ENCODE measurements around the gene SPATA13.
"Not testable (repeated sequence)": the region's sequence is repeated elsewhere in the genome, so short reads cannot be mapped to it uniquely, and the experiment has no call there.

Gene SPATA13

DNA sequence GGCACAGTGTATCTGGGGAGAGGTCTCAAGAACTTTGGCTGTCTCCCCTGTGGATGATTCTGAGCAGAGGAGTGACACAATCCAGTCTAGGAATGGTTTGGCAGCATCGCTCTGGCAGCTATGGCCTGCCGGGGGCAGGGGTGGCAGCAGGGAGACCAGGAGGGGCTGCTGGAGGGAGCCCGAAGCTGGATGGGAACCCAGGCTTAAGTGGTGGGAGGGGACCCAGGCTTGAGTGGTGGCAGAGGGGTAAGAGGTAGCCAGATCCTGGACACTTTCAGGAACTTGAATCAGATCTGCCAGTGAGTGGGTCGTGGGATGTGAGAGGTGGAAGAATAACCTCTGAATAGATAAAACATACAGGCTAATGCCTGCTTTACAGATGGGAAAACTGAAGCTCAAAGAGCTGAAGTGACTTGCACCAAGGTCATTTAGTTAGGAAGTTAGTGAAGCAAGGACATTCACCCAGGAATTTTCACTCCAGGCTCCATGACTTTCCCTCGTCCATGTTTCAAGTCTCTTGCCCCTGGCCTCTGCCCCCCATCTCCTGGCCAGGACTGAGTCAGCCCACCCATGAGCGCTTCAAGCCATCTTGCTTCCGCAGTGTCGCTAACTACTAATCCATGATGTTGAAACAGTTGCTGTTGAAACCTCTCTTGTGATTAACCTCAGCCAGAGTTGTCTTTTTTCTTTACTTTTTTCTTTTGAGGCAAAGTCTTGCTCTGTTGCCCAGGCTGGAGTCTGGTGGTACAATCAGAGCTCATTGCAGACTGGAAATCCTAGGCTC, 119.0 kb downstream of the SPATA13 start:
- DNase-seq (ENCODE audit: low read depth), result no peak

DNA sequence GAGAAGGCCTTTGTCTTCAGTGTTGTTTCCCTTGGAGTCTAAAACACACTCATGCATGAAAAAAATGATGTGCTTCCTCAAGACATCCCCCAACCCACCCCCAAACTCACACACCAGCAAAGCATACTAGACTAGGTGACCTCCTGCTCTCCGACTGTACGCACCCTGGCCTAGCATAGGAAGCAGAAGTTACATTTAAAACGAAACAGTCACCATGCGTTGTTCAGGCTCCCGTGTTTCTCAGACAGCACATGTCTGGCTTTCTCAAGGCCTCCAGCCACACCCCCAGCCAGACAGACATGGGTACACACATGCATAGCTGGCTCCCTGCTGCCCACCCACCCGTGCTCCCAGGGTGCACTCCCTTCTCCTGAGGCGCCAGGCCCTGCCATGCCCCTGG, 120.2 kb downstream of the SPATA13 start:
- no peak for DNase-seq (ENCODE audit: low read depth)

DNA sequence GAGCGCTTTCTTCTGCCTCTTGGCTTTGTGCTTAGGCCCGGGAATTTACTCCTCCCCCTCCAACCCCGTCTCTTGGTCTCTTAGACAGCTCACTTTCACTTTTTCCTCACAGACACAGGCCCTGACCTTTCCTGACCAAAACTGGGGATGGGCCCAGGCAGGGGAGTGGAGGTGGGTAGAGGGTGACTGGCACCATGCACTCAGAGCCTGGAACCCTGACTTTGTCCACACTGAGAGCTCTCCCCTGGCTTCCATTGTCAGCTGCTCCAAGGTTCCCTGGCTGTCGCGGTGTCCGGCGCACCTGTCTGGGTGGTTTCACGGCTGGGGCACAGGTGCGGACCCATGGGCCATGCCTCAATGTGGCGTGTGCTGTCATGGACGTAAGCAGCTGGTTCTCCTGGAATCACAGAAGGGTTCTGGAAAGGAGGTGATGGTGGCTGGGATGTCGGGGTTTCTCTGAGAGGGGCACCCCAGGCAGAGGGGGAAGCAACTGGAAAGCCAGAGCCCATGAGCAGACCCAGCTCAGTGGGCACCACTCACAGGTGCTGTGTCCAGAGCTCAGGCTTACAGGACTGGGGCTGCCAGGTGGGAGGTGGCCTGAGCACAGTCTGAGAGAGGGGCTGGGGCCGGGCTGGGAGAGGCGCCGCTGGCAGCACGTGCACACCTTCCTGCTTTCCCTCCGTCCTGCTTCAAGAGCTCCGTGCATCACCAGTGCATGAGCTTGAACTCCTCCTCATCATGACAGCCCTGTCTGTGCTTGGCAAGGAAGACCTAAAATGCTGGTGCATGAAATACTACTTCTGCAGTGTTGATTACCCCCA, 120.9 kb downstream of the SPATA13 start:
- DNase-seq (ENCODE audit: low read depth), result no peak

DNA sequence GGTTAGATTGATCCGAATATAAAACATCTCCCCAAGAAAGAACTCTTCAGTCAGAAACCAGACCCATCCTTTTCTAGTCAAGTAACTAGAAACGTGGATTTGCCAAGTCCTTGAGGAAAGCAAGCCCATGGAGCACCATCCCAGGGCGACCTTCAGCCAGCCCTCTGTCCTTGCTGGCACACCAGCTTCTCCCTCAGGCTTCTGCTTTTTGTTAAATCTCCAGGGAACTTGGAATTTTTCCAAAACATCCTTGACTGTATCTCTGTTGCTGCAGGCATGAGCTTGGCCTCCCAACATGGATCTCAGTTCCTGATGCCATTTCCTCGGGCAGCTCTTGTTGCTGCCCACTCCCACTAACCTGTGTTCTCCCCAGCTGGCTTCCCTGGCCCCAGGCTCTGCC, 121.7 kb downstream of the SPATA13 start:
- no peak for DNase-seq (ENCODE audit: low read depth)

DNA sequence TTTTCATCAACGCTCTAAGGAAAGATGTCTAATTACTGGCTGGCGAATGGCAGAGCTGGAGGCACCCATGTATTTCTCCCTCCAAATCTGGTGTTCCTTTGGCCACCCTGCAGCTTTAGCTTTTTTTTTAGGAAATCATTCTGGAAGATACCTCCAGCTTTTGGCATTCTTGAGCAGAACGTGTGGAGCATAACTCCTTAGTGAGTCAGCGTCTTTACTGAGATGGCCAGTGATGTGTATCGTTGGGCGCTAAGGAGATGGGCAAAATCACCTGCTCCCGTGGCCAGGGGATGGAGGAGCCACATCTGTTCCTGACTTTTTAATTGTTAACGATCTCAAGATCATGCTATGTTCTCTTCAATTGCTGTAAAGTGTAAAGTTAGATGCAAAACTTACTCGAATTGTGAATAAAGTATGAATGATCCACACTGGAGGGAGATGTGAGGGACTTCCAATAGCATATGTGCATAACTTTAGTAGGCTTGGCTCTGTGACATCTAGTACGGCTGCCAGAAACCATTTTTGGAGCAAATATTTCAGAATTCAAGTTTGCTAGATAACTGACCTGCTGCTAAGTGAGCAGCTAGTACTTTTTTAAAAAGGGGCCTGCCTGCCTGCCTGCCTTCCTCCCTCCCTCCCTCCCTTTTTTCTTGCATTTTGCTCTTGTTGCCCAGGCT, 124.5 kb downstream of the SPATA13 start:
- DNase-seq (ENCODE audit: low read depth), result no peak

DNA sequence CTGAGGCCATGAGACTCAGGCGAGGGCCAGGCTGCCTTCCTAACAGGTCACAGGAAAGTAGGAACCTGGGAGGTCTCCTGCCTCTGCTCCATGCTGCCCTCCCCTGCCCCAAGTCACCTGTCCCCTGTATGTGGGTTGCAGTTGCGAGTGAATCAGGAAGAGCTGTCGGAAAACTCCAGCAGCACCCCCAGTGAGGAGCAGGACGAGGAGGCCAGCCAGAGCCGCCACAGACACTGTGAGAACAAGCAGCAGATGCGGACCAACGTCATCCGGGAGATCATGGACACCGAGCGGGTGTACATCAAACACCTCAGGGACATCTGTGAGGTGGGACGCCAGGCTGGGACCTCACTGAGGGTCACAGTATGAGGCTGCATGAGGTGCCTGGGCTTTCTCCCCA, 126.1 kb downstream of the SPATA13 start:
- DNase-seq (ENCODE audit: low read depth), result no peak

DNA sequence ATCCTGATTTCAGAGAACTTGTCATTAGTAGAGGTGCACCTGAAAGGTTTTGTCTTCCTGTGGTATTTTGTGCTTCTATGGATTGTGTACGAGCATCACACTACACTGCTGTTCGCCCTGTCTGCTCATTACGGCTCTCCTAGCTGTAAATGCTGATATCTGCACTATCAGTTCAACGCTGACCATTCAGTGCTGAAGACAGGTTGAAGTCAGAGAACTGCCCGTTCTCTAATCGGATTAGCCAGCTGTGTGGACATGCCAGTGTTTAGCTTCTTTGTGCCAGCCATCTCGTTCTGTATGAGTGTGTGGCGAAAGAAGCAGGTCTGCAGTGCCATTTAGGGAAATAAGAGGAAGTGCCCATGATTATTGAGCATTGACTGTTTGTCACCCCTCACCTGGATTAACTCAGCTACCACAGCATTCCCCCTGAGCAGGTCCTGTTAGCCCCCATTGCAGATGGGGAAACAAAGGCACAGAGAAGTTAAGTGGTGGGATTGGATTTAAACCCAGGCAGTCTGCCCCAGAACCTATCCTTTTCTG, 127.3 kb downstream of the SPATA13 start:
- DNase-seq (ENCODE audit: low read depth), result no peak

DNA sequence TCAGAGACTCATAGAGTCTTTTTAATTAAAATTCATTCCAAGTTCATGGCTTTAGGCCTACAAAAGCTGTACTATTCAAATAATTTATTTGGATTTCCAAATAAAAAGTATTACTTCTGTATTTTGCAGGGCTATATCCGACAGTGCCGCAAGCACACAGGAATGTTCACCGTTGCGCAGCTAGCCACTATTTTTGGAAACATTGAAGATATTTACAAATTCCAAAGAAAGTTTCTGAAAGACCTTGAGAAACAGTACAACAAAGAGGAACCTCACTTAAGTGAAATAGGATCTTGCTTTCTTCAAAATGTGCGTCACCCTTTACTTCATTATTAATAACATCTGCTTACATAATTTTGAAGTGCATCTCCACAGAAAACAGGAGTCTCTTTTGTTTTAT, 128.3 kb downstream of the SPATA13 start:
- DNase-seq (ENCODE audit: low read depth), result no peak

DNA sequence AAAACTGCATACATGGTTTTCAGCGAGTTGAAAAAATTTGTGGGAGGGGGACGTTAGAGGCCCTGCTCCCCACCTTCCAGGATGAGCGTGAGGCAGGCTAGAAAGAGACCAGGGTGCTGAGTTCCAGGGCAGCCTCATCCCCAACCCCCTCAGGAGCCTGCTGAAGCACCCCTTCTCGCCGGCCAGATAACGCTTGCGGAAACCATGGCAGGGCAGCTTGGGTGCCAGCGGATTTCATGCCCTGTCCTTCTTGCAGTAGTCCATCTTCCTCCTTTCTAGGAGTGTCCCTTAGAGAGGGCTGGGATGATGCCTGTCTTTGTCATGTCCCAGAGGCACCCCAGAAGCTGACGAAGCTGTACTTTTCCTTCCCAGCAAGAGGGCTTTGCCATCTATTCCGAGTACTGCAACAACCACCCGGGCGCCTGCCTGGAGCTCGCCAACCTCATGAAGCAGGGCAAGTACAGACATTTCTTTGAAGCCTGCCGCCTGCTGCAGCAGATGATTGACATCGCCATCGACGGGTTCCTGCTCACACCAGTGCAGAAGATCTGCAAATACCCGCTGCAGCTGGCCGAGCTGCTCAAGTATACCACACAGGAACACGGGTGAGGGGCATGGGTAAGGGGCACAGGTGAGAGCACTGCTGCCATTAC, 129.9 kb downstream of the SPATA13 start:
- DNase-seq (ENCODE audit: low read depth), result no peak

DNA sequence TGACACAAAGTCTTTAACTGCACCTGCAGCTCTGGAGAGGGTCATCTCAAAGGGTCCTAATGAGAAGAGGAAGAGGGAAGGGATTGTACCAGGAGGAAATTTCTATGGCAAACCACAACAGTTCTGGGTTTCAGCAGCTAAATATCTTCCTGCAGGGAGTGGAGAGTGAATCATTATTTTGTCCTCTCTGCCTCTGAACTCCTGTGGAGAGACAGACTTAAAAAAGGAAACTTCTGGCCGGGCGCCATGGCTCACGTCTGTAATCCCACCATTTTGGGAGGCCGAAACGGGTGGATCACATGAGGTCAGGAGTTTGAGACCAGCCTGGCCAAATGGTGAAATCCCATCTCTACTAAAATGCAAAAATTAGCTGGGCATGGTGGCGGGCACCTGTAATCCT, 132.0 kb downstream of the SPATA13 start:
- no peak for DNase-seq (ENCODE audit: low read depth)

DNA sequence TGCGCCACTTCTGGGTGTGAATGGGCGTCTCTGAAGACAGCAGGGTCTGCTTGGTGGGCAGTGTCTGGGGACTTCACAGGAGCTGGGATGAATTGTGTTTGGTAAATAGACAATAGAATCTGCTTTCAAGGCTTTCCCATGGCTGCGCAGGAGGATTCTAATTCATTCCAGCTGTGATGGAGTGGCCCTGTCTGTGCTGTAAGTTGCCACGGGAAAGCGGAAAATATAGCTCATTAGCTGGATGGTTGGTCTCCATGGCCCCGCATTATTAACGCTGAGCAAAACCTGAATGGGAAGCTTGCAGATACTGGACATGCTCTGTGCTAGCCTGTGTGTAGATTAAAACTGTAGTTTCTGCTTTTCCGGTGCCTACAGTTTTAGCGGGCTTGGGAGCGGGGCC, 133.2 kb downstream of the SPATA13 start:
- no peak for DNase-seq (ENCODE audit: low read depth)

DNA sequence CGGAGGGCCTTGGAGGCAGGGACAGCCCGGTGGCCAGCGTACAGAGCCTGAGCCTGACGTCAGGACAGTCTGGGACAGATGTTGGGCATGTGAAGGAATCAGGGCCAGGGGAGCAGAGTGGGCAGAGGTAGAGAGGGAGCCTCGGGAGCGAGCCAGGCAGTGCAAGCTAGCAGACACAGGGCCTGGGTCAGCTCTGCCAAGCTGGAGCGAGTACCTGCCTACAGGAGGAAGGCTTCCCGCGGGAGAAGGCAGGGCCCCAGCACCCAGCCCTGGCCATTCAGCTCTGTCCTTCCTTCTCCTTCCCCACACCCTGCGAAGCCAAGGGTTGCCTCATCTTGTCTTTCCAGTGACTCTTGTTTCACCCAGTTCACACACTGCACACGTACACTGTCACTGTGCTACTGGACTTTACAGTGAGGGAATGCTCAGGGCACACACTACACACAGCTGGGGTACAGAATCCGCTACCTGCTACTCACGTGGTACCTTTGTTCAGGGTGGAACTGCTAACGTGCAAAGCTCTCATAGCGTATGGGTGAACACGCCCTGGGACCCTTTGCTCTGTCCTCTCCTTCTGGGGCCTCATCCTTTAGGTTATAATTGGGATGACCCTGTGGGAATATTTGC, 139.1 kb downstream of the SPATA13 start:
- DNase-seq (ENCODE audit: low read depth), result no peak

DNA sequence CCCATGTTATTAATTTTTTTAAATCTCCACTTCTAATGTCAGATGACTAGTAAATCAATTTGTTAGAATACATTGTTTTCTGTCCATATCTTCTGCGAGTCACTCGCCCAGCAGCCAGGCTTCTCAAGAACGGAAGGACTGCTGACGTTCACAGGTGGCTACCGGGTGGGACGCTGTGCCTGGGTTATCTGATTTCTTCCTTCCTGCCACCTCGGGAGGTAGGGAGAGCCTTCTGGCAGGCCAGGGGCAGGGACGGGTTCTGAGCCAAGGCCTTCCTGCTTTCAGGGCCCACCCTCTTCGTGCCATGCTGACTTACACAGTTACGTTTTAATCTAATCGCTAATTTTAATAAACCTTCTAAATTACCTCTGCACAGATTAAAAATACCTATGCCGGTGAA, 140.9 kb downstream of the SPATA13 start:
- DNase-seq (ENCODE audit: low read depth), result no peak

DNA sequence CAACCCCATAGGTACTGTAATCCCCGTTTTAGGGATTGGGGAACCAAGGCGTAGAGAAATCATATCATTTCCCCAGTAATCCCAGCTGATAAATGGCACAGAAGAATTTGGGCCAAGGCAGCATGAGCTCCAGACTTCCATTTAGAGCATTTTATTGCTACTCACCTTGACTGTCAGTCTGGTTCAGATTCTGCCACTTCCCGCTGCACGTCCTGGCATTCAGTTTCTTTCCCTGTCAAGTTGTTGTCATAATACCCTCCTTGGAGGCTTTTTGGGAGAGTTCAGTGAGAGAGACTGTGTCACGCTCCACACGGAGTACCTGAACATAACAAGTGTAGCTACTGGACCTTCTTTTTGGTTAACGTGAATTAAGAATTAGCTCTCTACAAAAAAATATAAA, 141.4 kb downstream of the SPATA13 start:
- DNase-seq (ENCODE audit: low read depth), result no peak

DNA sequence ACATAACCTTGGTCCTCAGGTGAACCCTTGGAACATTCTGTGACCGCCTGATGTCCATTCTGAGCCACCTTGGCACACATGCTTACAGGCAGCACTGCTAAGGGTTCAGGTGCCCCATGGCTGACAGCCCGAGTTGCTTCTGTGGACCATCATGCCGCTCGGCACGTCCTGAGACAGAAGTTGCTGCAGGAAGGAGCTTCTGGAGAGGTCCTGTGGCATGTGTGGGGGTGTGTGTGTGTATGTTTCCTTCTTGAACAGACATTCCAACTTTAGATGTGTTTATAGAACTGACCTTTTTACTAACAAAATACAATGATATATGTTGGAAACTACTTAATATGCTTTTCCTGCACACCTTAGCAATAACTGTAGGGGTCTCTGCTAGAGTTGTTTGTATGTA, 144.1 kb downstream of the SPATA13 start:
- DNase-seq (ENCODE audit: low read depth), result no peak

DNA sequence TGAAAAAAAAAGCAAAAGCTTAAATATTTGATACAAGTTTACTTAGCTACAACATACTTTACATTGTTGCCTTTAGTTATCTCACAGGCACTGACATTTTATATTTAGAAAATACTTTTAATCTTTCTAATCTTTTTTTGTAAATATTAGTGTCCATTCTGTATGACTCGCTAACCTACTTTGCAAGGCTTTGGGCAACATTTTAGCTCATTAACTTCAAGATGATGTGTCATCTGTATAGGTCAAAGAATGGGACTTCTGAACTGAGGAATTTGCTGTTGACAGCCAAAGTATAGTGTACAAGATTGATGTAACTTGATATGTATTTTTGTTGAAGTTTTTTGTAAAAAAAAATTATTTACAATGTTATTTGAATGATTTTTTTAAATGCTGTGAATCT, 146.1 kb downstream of the SPATA13 start:
- no peak for DNase-seq (ENCODE audit: low read depth)

DNA sequence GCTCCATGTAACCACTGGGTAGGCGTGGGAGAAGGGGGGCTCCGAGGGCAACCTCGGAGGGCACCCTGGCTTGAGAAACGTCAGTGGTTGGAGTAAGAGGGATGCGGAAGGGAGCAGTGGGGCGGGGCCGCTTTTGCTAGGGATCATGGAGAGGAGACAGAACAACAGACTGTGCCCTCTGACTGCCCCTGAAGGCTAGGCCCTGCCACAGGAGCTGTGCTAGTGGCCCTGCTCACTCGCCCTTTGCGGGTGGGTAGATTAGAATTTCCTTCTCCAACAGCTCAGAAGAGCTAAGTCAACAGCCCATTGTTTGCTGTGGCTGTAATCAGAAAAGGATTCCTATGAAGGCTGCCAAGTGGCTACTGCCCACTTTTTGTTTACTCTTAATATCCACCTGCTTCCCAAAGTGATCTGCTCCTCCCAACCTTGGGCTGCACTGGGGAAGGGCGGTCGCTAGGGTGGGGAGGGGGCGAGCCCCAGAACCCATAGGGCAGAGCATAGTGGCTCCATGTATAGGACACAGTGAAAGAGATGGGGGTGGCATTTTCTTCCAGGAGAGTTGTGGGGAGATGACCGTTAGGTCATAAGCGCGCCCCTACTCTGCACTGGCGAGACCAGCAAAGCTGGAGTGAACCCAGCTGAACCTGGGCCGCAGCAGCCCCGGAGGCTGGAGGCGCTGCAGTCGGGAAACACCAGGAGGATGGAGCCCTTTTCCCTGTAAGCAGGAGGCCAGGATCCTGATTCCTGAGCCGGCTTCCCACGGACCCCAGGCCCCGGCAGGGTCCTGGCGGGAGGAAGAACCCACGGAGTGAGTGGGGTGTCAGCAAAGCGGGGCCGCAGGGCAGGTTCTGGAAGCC, 146.9 kb downstream of the SPATA13 start:
- no peak for DNase-seq (ENCODE audit: low read depth)

DNA sequence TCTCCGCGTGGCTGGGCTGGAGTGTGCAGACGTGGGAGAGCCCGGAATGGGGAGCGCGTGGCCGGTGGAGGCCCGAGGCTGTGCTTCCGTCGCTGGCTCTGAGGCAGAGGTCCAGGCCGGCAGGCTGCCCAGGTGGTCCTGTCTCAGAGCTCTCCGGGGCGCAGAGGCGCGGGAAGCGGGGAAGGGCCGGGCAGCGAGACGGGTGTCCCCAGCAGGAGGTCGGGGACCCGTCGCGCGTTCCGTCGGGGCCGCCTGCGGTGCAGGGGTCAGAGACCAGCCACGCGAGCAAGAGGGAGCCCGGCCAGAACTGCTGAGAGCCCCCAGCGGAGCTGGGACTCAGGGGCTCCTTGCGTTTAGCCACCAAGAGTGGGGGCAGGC, 147.5 kb downstream of the SPATA13 start:
- DNase-seq (ENCODE audit: low read depth), result no peak

DNA sequence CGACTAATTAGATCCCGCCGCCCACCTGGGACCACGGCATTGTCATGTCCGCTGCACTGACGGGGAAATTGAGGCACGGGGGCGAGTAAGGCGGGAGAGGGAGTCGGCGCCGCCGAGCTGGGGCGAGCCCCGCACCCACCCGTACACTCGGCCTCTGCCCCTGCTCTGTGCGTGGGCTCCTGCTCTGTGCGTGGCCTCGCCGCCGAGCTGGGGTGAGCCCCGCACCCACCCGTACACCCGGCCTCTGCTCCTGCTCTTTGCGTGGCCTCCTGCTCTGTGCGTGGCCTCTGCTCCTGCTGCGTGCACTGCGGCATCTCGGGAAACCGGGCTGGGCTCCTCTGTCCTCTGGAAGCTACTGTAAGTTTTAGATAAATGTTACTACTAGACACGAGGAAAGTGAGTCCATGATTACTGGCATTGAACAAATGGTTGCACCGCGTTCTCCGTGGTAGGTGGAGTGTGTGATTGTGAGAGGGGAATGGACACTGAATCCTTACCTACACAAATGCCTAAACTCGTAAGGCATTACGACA, 148.0 kb downstream of the SPATA13 start:
- DNase-seq (ENCODE audit: low read depth), result no peak

DNA sequence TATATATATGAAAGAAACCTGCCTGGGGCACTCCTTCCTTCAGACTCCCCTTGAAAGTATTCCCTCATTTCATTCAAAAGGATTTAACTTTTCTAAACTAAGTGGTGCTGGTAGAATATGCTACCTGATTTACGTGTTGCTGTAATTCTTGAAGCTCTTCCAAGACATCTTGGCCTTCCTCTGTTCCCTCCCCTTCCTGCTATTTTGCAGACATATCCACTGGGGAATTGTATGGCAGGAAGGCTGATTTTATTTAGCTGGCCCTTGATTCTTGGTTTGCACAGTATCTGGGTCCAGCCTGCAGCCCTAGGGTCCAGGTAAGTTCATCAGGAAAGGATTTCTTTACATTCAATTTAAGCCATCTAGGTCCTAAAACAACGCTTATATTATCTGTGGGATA, 148.8 kb downstream of the SPATA13 start, which contains the start of gene C1QTNF9:
C1QTNF9 (plus strand) TSS at position 281 of the 400 bp plus-strand sequence. CDS start 6,424 bp downstream, outside the sequence.
- not testable (repeated sequence) for DNase-seq (ENCODE audit: low read depth)
